GM23248 (cell line): ENCODE results near the gene RNF13. TPM values are rescaled to one million over a fixed set of nuclear protein-coding genes. Genes with fewer than 3 reads are reported as not detected.

ENCODE experiments used
- DNase-seq: peaks from one replicate; pipeline ENCODE4 v3.0.0-alpha.2; 2015
- H2AFZ ChIP-seq: fragments of 200-600 bp; sonication (generic); 2 replicates; pipeline ENCODE4 v1.6.1; 2016; ENCODE audit warnings: antibody characterized with exemption
- H3F3A ChIP-seq: fragments of 200-600 bp; sonication (generic); 2 replicates; pipeline ENCODE4 v1.6.1; 2016; ENCODE audit warnings: mild to moderate bottlenecking, antibody characterized with exemption, mixed run types; ENCODE audit not compliant: insufficient read depth
- H3K27ac ChIP-seq: fragments of 200-600 bp; sonication (generic); 2 replicates; pipeline ENCODE4 v1.5.1; 2016; ENCODE audit warnings: mild to moderate bottlenecking
- H3K27me3 ChIP-seq: fragments of 200-600 bp; sonication (generic); replicated peaks from 2 replicates; pipeline ENCODE4 v1.6.1; 2016; ENCODE audit warnings: mild to moderate bottlenecking; ENCODE audit not compliant: insufficient read depth
- H3K36me3 ChIP-seq: fragments of 200-600 bp; sonication (generic); 2 replicates; pipeline ENCODE4 v1.6.1; 2016; ENCODE audit warnings: low read depth, mild to moderate bottlenecking
- H3K4me1 ChIP-seq: fragments of 200-600 bp; sonication (generic); 2 replicates; pipeline ENCODE4 v1.6.1; 2016; ENCODE audit warnings: mild to moderate bottlenecking; ENCODE audit not compliant: insufficient read depth
- H3K4me2 ChIP-seq: fragments of 200-600 bp; sonication (generic); one replicate; pipeline ENCODE4 v1.6.1; 2016; ENCODE audit warnings: mild to moderate bottlenecking; ENCODE audit not compliant: unreplicated experiment
- H3K4me3 ChIP-seq: fragments of 200-600 bp; sonication (generic); 2 replicates; pipeline ENCODE4 v1.5.1; 2016; ENCODE audit warnings: mild to moderate bottlenecking
- H3K79me2 ChIP-seq: fragments of 200-600 bp; sonication (generic); 2 replicates; pipeline ENCODE4 v1.6.1; 2016; ENCODE audit warnings: mild to moderate bottlenecking; ENCODE audit not compliant: insufficient read depth
- H3K9ac ChIP-seq: fragments of 200-600 bp; sonication (generic); 2 replicates; pipeline ENCODE4 v1.6.1; 2016; ENCODE audit warnings: mild to moderate bottlenecking
- H3K9me2 ChIP-seq: fragments of 200-600 bp; sonication (generic); 2 replicates; pipeline ENCODE4 v1.6.1; 2016; ENCODE audit warnings: mixed run types, mild to moderate bottlenecking, moderate library complexity; ENCODE audit not compliant: insufficient read depth
- H3K9me3 ChIP-seq: fragments of 200-600 bp; sonication (generic); one replicate; pipeline ENCODE4 v1.6.1; 2017; ENCODE audit warnings: low read depth
- H4K20me1 ChIP-seq: fragments of 200-600 bp; sonication (generic); 2 replicates; pipeline ENCODE4 v1.6.0; 2016; ENCODE audit not compliant: insufficient read depth
- EZH2 ChIP-seq: fragments of 200-600 bp; sonication (generic); IDR thresholded peaks from 2 replicates; pipeline ENCODE4 v1.6.1; 2018; ENCODE audit warnings: antibody characterized with exemption, mild to moderate bottlenecking; ENCODE audit not compliant: insufficient read depth, poor library complexity, severe bottlenecking
- EZH2phosphoT487 ChIP-seq: fragments of 200-600 bp; sonication (generic); IDR thresholded peaks from 2 replicates; pipeline ENCODE4 v1.6.1; 2018; ENCODE audit warnings: antibody characterized with exemption, moderate library complexity, mild to moderate bottlenecking, low read depth; ENCODE audit not compliant: insufficient read depth
- WGBS, 2 experiments: methylation state at CpG; one replicate each; pipeline ENCODE4 v1.1.6; 2015 to 2017; ENCODE audit warnings: low lambda C conversion rate in 2 of 2, low coverage in 1 of 2; ENCODE audit errors: missing lambda C conversion rate in 2 of 2; 5-methylcytosine and 5-hydroxymethylcytosine counted together
- in situ Hi-C: fragments of 300-500 bp; cut with MboI; formaldehyde crosslinking; loops from 2 replicates; pipeline ENCODE4 v1.15.0; 2020
- polyA plus RNA-seq: library from polyadenylated mRNA; unstranded; fragments of >200 nt; fragmentation: Nextera tagmentation; extraction: Ambion mirVana; gene quantifications from 2 replicates; pipeline ENCODE4 v1.2.1, GENCODE V29; 2016
- total RNA-seq: library from RNA; depleted of rRNA; stranded (reverse); fragments of >200 nt; shearing (Covaris generic); gene quantifications from 2 replicates; pipeline ENCODE4 v1.2.3, GENCODE V29; 2014

Gene RNF13
- total and polyA plus RNA-seq, 2 experiments from 2014 or later, result 48.7 to 100.0 TPM

DNA sequence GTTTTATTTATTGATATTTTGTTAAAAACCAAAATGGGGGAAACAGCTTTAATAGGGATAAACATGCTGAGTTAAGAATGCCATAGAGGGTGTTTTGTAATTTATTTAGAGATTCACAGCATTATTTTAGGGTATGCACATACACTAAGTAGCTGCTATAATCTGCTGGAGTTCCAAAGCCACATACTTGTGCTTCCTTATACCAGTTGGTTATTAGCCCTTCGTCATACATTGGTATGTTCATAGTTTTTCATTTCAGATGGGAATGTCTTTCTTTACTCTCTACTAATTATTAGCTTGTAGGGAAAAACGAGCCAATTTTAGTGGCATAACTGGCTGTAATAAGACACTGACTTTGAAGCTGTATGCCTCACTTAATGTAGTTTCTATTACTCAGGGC is 82.8 kb downstream of the RNF13 start:
- H3K4me2 ChIP-seq, result no peak overlapping the region
- no peaks in the 10 kb centered on the region for H4K20me1 ChIP-seq
- no peaks in the 10 kb centered on the region for H3K27me3 ChIP-seq
- no peaks in the 10 kb centered on the region for H3K79me2 ChIP-seq
- H3K4me1 ChIP-seq, result peaks cover 22% of the 10 kb centered on the region
- H3F3A ChIP-seq, result no peaks in the 10 kb centered on the region
- H3K9me3 ChIP-seq, result no peaks in the 10 kb centered on the region
- H3K36me3 ChIP-seq, result peaks cover 5% of the 10 kb centered on the region; the same call in 1 of the 2 replicates
- WGBS, 2 experiments, result 95 to 97% methylated on average over 2 of the region's 2 CpGs
- DNase-seq, result no peak
- no peak overlapping the region for H2AFZ ChIP-seq
- no peaks in the 10 kb centered on the region for H3K9me2 ChIP-seq
- TF ChIP-seq EZH2 (no peak), EZH2phosphoT487 (no peak)
- no peak overlapping the region for H3K9ac ChIP-seq
- in situ Hi-C loops, result no loop called here
- no peak overlapping the region for H3K27ac ChIP-seq
- no peak overlapping the region for H3K4me3 ChIP-seq

DNA sequence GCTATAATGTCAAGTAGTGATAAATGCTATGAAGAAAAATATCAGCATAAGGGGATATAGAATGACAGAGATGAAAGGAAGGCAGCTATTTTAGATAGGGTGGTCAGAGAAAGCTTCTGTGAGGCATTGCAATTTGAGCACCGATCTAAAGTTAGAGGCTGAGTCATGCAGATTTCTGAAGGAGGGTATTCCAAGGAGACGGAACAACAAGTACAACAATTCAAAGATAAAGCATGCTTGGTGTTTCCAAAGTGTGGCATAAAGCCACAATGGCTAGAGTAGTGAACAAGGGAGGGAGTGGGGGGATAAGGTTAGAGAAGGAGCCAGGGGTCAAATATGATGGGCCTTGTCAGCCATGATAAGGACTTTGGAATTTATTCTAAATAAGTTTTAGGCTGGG is 85.8 kb downstream of the RNF13 start:
- H3K9me2 ChIP-seq, result no peaks in the 10 kb centered on the region
- H4K20me1 ChIP-seq, result no peaks in the 10 kb centered on the region
- no peak overlapping the region; the same call in 1 of the 2 replicates for H3K27ac ChIP-seq
- no peaks in the 10 kb centered on the region for H3K9me3 ChIP-seq
- H3K27me3 ChIP-seq, result no peaks in the 10 kb centered on the region
- WGBS, 2 experiments, result 68 to 74% methylated on average over 2 of the region's 2 CpGs
- H3K36me3 ChIP-seq, result peaks cover 5% of the 10 kb centered on the region; the same call in 1 of the 2 replicates
- no peaks in the 10 kb centered on the region for H3F3A ChIP-seq
- in situ Hi-C loops, result no loop called here
- H3K4me2 ChIP-seq, result no peak overlapping the region
- TF ChIP-seq EZH2 (no peak), EZH2phosphoT487 (no peak)
- H3K4me1 ChIP-seq, result peaks cover 15% of the 10 kb centered on the region
- no peak overlapping the region for H3K9ac ChIP-seq
- no peak overlapping the region for H2AFZ ChIP-seq
- H3K4me3 ChIP-seq, result no peak overlapping the region
- no peaks in the 10 kb centered on the region for H3K79me2 ChIP-seq
- DNase-seq, result peak; percentile 51

DNA sequence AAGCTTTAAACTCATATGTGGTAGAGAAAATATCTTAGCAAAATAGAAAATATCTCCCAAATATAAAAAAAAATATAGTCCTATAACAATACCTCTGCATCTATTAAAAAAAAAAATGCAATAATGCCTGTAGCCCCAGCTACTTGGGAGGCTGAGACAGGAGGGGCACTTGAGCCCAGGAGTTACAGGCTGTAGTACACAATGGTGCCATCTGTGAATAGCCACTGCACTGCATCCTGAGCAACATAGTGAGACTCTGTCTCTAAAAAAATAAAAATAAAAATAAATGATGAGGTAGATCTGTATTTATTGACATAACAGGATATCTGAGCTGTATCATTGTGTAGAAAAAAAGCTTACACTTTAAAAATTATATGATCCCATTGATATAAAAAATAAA is 87.3 kb downstream of the RNF13 start:
- no peak for DNase-seq
- H3K9me3 ChIP-seq, result no peaks in the 10 kb centered on the region

DNA sequence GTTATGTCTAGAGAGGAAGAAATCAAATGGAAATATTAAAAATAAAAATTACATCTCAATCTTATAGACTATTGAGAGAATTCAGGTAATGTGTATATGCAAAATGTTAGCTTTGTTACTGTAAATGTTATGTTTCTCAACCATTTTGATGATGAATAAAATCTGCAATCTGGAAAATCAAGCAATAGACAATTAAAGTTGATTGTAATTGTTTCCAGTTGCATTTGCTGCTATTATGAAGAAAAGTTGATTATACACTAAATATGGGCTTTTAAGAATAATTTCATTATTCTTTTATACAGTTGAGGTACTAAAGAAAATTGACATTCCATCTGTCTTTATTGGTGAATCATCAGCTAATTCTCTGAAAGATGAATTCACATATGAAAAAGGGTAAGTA is 88.8 kb downstream of the RNF13 start:
- peaks cover 5% of the 10 kb centered on the region for H3K36me3 ChIP-seq
- no peak overlapping the region for H3K4me2 ChIP-seq
- in situ Hi-C loops, result no loop called here
- no peaks in the 10 kb centered on the region for H3K9me3 ChIP-seq
- H3K27me3 ChIP-seq, result no peaks in the 10 kb centered on the region
- no peaks in the 10 kb centered on the region for H3F3A ChIP-seq
- H2AFZ ChIP-seq, result no peak overlapping the region
- no peak overlapping the region for H3K27ac ChIP-seq
- H3K79me2 ChIP-seq, result no peaks in the 10 kb centered on the region
- no peaks in the 10 kb centered on the region for H4K20me1 ChIP-seq
- DNase-seq, result no peak
- H3K4me3 ChIP-seq, result no peak overlapping the region
- no peaks in the 10 kb centered on the region for H3K9me2 ChIP-seq
- TF ChIP-seq EZH2 (no peak), EZH2phosphoT487 (no peak)
- H3K4me1 ChIP-seq, result 0 out of 2 replicates have a peak, but pooled peaks cover 5% of the 10 kb centered on the region
- H3K9ac ChIP-seq, result no peak overlapping the region

More for the DNA sequence above, 87.3 kb downstream of the RNF13 start:
- Histone ChIP-seq H3K4me2 (no peak overlapping the region), H3K27me3 (no peaks in the 10 kb centered on the region), H2AFZ (no peak overlapping the region), H3K79me2 (no peaks in the 10 kb centered on the region), H3K36me3 (peaks cover 5% of the 10 kb centered on the region), H3K9me2 (no peaks in the 10 kb centered on the region), H3K4me3 (no peak overlapping the region), H3K9ac (no peak overlapping the region), H3K4me1 (0 out of 2 replicates have a peak, but pooled peaks cover 5% of the 10 kb centered on the region), H3K27ac (no peak overlapping the region), H3F3A (no peaks in the 10 kb centered on the region), H4K20me1 (no peaks in the 10 kb centered on the region)
- in situ Hi-C loops, result no loop called here
- no peak for TF ChIP-seq EZH2
- no peak for TF ChIP-seq EZH2phosphoT487

DNA sequence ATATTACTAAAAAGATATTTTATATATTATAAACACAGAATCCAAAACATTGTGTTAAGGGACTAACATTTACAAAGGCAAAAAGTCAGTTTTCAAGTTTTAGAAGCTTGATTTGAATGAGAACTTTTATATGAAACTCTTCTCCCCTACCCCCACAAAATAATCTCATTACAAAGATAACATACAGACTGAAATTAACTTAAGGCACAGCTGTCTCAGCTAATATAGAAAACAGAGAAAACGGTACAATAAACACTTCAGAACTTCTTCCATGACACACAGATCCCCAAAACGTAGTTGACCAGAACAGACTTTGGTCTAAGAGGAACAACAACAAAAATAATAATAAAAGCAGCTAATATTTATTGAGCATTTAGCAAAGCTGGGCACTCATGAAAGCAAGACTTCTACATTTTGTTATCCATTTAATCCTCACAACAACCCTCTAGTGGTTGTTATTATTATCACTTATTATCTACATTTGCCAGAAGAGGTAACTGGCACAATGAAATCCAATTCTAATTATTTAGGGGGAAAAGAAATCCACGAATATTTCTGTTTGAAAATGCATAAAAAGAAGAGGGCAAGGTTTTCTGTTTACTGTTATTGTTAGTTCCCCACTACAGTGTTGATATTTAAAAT is 89.6 kb downstream of the RNF13 start:
- Histone ChIP-seq H3K4me1 (0 out of 2 replicates have a peak, but pooled peaks cover 5% of the 10 kb centered on the region), H3K9me3 (no peaks in the 10 kb centered on the region), H3K4me2 (no peak overlapping the region), H3K36me3 (peaks cover 3% of the 10 kb centered on the region), H2AFZ (no peak overlapping the region), H3K79me2 (no peaks in the 10 kb centered on the region), H3K9ac (no peak overlapping the region), H4K20me1 (no peaks in the 10 kb centered on the region), H3K27me3 (no peaks in the 10 kb centered on the region), H3K9me2 (no peaks in the 10 kb centered on the region), H3K27ac (no peak overlapping the region), H3F3A (no peaks in the 10 kb centered on the region), H3K4me3 (no peak overlapping the region)
- TF ChIP-seq EZH2 (no peak), EZH2phosphoT487 (no peak)
- 58 to 68% methylated on average over 3 of the region's 3 CpGs for WGBS, 2 experiments
- in situ Hi-C loops, result no loop called here
- peak; percentile 39 for DNase-seq
